Subcutaneous abdominal adipose tissue (tissue), 5 donors: ENCODE results near the gene OR13J1.
"Not testable (repeated sequence)": the region's sequence is repeated elsewhere in the genome, so short reads cannot be mapped to it uniquely, and the experiment has no call there.

Experiments used
- H3K27ac ChIP-seq: one replicate; pipeline ENCODE4 v1.7.0; 2013; ENCODE audit warnings: low read depth, mild to moderate bottlenecking, inconsistent platforms, low read length, moderate library complexity
- H3K27me3 ChIP-seq, 5 donors: one replicate each; pipeline ENCODE4 v1.7.0; 2013; ENCODE audit warnings: low read length in 5 of 5, inconsistent platforms in 1 of 5; ENCODE audit not compliant: control insufficient read depth in 5 of 5, insufficient read depth in 4 of 5
- H3K36me3 ChIP-seq, 5 donors: one replicate each; pipeline ENCODE4 v1.7.0; 2013; ENCODE audit warnings: low read length in 5 of 5; ENCODE audit not compliant: control insufficient read depth in 5 of 5, insufficient read depth in 5 of 5
- H3K4me1 ChIP-seq, 5 donors: one replicate each; pipeline ENCODE4 v1.7.0; 2013; ENCODE audit warnings: low read length in 5 of 5, mild to moderate bottlenecking in 3 of 5, moderate library complexity in 1 of 5; ENCODE audit not compliant: control insufficient read depth in 5 of 5, insufficient read depth in 5 of 5
- H3K4me3 ChIP-seq, 5 donors: one replicate each; pipeline ENCODE4 v1.7.0; 2013; ENCODE audit warnings: low read length in 5 of 5, low read depth in 1 of 5
- H3K9ac ChIP-seq, 5 donors: one replicate each; pipeline ENCODE4 v1.7.0; 2013; ENCODE audit warnings: low read length in 5 of 5, mild to moderate bottlenecking in 4 of 5, moderate library complexity in 3 of 5
- H3K9me3 ChIP-seq, 5 donors: one replicate each; pipeline ENCODE4 v1.7.0; 2013; ENCODE audit warnings: low read length in 5 of 5; ENCODE audit not compliant: control insufficient read depth in 5 of 5
- donor health status: healthy.
- donor health status: healthy.
- donor health status: healthy.
- donor health status: healthy.
- donor health status: healthy.

The OR13J1 gene

GRCh38 chr9:35870351-35870923 lies at the start of gene OR13J1:
TSS of gene OR13J1 (minus strand) at chr9:35870401. CDS start at chr9:35870401, 0 bp downstream.
- no peak within 1 kb of the TSS for H3K27ac ChIP-seq
- H3K36me3 ChIP-seq, result no peaks in the 10 kb centered on the region
- H3K9me3 ChIP-seq, result no peaks in the 10 kb centered on the region
- no peak within 1 kb of the TSS for H3K4me3 ChIP-seq
- peaks cover 0 to 31% (median 15%) of the 10 kb centered on the region in 5 donors for H3K27me3 ChIP-seq
- H3K4me1 ChIP-seq, result no peaks in the 10 kb centered on the region
- no peak within 1 kb of the TSS for H3K9ac ChIP-seq

- H3K4me3 ChIP-seq, result no peak overlapping the region
- peaks cover 3 to 88% (median 23%) of the 10 kb centered on the region in 5 donors for H3K4me1 ChIP-seq
- H3K27ac ChIP-seq, result peak overlapping the region; percentile 69
- no peaks in the 10 kb centered on the region for H3K36me3 ChIP-seq
- no peaks in the 10 kb centered on the region for H3K27me3 ChIP-seq
- H3K9ac ChIP-seq, result no peak overlapping the region
- H3K9me3 ChIP-seq, result no peaks in the 10 kb centered on the region
Measured at GRCh38 chr9:35919212-35920008, 49.2 kb upstream of the OR13J1 start.

- peaks cover 6 to 86% (median 19%) of the 10 kb centered on the region in 5 donors for H3K4me1 ChIP-seq
- peak overlapping the region; percentile 69 for H3K27ac ChIP-seq
- H3K9ac ChIP-seq, result no peak overlapping the region
Measured at GRCh38 chr9:35918780-35919179, 48.6 kb upstream of the OR13J1 start.

GRCh38 chr9:35917261-35917660 lies 47.1 kb upstream of the OR13J1 start:
- Histone ChIP-seq H3K27ac (peak overlapping the region; percentile 69), H3K9ac (peak overlapping the region in 1 of 5 donors; percentile 2), H3K36me3 (no peaks in the 10 kb centered on the region), H3K4me3 (no peak overlapping the region), H3K9me3 (no peaks in the 10 kb centered on the region), H3K4me1 (peaks cover 6 to 82% (median 22%) of the 10 kb centered on the region in 5 donors), H3K27me3 (no peaks in the 10 kb centered on the region)

More at GRCh38 chr9:35918780-35919179, 48.6 kb upstream of the OR13J1 start:
- no peaks in the 10 kb centered on the region for H3K36me3 ChIP-seq
- no peaks in the 10 kb centered on the region for H3K9me3 ChIP-seq
- no peaks in the 10 kb centered on the region for H3K27me3 ChIP-seq
- H3K4me3 ChIP-seq, result no peak overlapping the region

- H3K27ac ChIP-seq, result no peak overlapping the region
- no peaks in the 10 kb centered on the region for H3K27me3 ChIP-seq
- H3K36me3 ChIP-seq, result no peaks in the 10 kb centered on the region
- H3K9ac ChIP-seq, result peak overlapping the region in 1 of 5 donors; percentile 41
- no peak overlapping the region for H3K4me3 ChIP-seq
- H3K9me3 ChIP-seq, result no peaks in the 10 kb centered on the region
- H3K4me1 ChIP-seq, result peaks cover 6 to 83% (median 33%) of the 10 kb centered on the region in 5 donors
Measured at GRCh38 chr9:35915681-35916294, 45.6 kb upstream of the OR13J1 start.

GRCh38 chr9:35914301-35914807 lies 44.2 kb upstream of the OR13J1 start:
- no peak overlapping the region for H3K4me3 ChIP-seq
- H3K27me3 ChIP-seq, result no peaks in the 10 kb centered on the region
- peaks cover 7 to 83% (median 39%) of the 10 kb centered on the region in 5 donors for H3K4me1 ChIP-seq
- H3K36me3 ChIP-seq, result no peaks in the 10 kb centered on the region
- H3K9me3 ChIP-seq, result no peaks in the 10 kb centered on the region
- H3K27ac ChIP-seq, result no peak overlapping the region
- H3K9ac ChIP-seq, result no peak overlapping the region

- not testable (repeated sequence) for H3K36me3 ChIP-seq, H3K9me3 ChIP-seq, H3K27me3 ChIP-seq
- Histone ChIP-seq H3K9ac (peak overlapping the region in 1 of 5 donors; percentile 74), H3K4me3 (peak overlapping the region in 3 of 5 donors; percentile 37 to 64 (median 58)), H3K27ac (peak overlapping the region; percentile 37), H3K4me1 (peaks cover 15 to 86% (median 48%) of the 10 kb centered on the region in 5 donors)
Measured at GRCh38 chr9:35913429-35913828, 43.2 kb upstream of the OR13J1 start.

GRCh38 chr9:35912791-35913400 lies 42.7 kb upstream of the OR13J1 start:
- peaks cover 20 to 89% (median 53%) of the 10 kb centered on the region in 5 donors for H3K4me1 ChIP-seq
- H3K27ac ChIP-seq, result peak overlapping the region; percentile 37

GRCh38 chr9:35911690-35912089 lies 41.5 kb upstream of the OR13J1 start:
- Histone ChIP-seq H3K4me3 (peak overlapping the region in 4 of 5 donors; percentile 36 to 64 (median 48)), H3K27me3 (peaks cover 0 to 3% (median 0%) of the 10 kb centered on the region in 5 donors), H3K4me1 (peaks cover 27 to 89% (median 60%) of the 10 kb centered on the region in 5 donors), H3K36me3 (no peaks in the 10 kb centered on the region), H3K9me3 (no peaks in the 10 kb centered on the region), H3K27ac (peak overlapping the region; percentile 99), H3K9ac (peak overlapping the region in 2 of 5 donors; percentile 21 to 53)

More at GRCh38 chr9:35912791-35913400, 42.7 kb upstream of the OR13J1 start:
- Histone ChIP-seq H3K9ac (peak overlapping the region in 3 of 5 donors; percentile 3 to 74 (median 43)), H3K9me3 (no peaks in the 10 kb centered on the region), H3K4me3 (peak overlapping the region in 4 of 5 donors; percentile 37 to 64 (median 53)), H3K27me3 (peaks cover 0 to 1% (median 0%) of the 10 kb centered on the region in 5 donors), H3K36me3 (no peaks in the 10 kb centered on the region)
